GM19467 (cell line): Measurements from ENCODE around the gene COX10.

Source experiments
- ATAC-seq: cut with Tn5 transposase; IDR thresholded peaks from one replicate; pipeline ENCODE4 v1.9.1; 2021; ENCODE audit warnings: mild to moderate bottlenecking, moderate library complexity; ENCODE audit not compliant: unreplicated experiment

Gene COX10

DNA sequence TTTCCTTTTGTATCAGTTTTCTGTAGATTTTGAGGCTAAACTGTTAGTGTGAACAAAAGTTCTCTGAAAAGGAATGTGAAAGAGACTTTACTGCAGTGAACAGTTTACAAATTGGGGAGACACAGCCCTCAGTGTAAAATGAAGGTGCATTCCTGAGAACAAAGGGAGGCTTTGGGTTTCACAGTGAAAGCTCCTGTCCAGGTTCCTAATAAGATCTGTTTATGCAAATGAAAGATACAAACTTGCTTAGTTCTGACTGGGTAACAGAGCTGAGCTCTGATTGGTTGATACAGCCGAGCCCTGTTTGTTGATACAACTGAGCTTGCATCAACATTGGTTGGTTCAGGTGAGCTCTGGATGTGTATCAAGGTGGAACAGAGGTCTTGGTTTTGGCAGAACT lies 175.7 kb downstream of the COX10 start:
- no peak for ATAC-seq

DNA sequence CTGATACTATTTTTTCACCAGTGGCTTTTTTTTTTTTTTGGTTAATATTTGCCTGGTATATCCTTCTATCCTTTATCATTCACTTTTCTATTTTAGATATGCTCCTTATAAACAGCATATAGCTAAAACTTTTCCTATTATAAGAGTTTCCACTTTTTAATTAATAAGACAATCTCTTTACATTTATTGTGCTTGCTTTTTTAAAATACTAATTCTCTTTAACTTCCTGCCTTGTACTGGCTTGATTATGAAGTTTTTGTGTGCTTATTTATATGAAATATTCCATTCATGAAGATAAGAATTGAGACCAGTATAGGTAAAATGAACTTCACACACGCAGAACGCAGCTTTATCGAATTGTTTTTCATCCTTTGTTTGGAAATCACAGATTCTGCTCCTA lies 176.3 kb downstream of the COX10 start:
- ATAC-seq, result no peak
